Endothelial cell (in vitro differentiated cells): Measurements from ENCODE around the gene TMEM44. TPM values are rescaled to one million over a fixed set of nuclear protein-coding genes. Genes with fewer than 3 reads are reported as not detected.
A peak's percentile ranks its signal among the peaks of the same experiment; 100 is the strongest.

ENCODE experiments used
- DNase-seq: peaks from one replicate; pipeline ENCODE4 v3.0.0; 2021; ENCODE audit warnings: low spot score
- H3K27ac Mint-ChIP-seq: one replicate; pipeline ENCODE4 v1.8.0; 2021; ENCODE audit warnings: mixed read lengths, inconsistent platforms; ENCODE audit not compliant: unreplicated experiment
- H3K27me3 Mint-ChIP-seq: one replicate; pipeline ENCODE4 v1.8.0; 2021; ENCODE audit warnings: mild to moderate bottlenecking, moderate library complexity, mixed read lengths, inconsistent platforms; ENCODE audit not compliant: unreplicated experiment
- H3K36me3 Mint-ChIP-seq: one replicate; pipeline ENCODE4 v1.8.0; 2021; ENCODE audit warnings: mild to moderate bottlenecking, low read depth, mixed read lengths, inconsistent platforms; ENCODE audit not compliant: unreplicated experiment
- H3K4me1 Mint-ChIP-seq: one replicate; pipeline ENCODE4 v1.8.0; 2021; ENCODE audit warnings: mild to moderate bottlenecking, mixed read lengths, inconsistent platforms; ENCODE audit not compliant: unreplicated experiment
- H3K4me3 Mint-ChIP-seq: one replicate; pipeline ENCODE4 v1.8.0; 2021; ENCODE audit warnings: mild to moderate bottlenecking, mixed read lengths, inconsistent platforms; ENCODE audit not compliant: unreplicated experiment
- H3K9me3 Mint-ChIP-seq: one replicate; pipeline ENCODE4 v1.8.0; 2021; ENCODE audit warnings: mixed read lengths, inconsistent platforms; ENCODE audit not compliant: unreplicated experiment
- CTCF ChIP-seq: fragments of 200-600 bp; sonication (generic); IDR thresholded peaks from one replicate; pipeline ENCODE4 v1.5.0; 2021; ENCODE audit warnings: antibody characterized with exemption; ENCODE audit not compliant: unreplicated experiment
- total RNA-seq: library from RNA; stranded (reverse); fragmentation: NEBNext Ultra II Directional; extraction: Animal tissue kit (Norgen Biotek cat#: 25700); gene quantifications from one replicate; pipeline ENCODE4 v1.2.1, GENCODE V29; 2021; ENCODE audit not compliant: unreplicated experiment

Gene TMEM44
- total RNA-seq, 1 donor from 2014 or later = 51.1 TPM

- H3K9me3 Mint-ChIP-seq = no peaks in the 10 kb centered on the region
- H3K27ac Mint-ChIP-seq = no peak overlapping the region
- no peak for DNase-seq
- no peak overlapping the region for H3K4me3 Mint-ChIP-seq
- H3K36me3 Mint-ChIP-seq = peaks cover 29% of the 10 kb centered on the region
- H3K4me1 Mint-ChIP-seq = no peaks in the 10 kb centered on the region
- H3K27me3 Mint-ChIP-seq = peaks cover 1% of the 10 kb centered on the region
- TF ChIP-seq CTCF = no peak
Measured at GRCh38 chr3:194602669-194603171, 30.5 kb downstream of the TMEM44 start.

GRCh38 chr3:194598771-194599557, 34.3 kb downstream of the TMEM44 start:
- Mint-ChIP-seq H3K27ac (no peak overlapping the region), H3K9me3 (no peaks in the 10 kb centered on the region), H3K36me3 (peaks cover 23% of the 10 kb centered on the region), H3K4me3 (peak overlapping the region; percentile 62), H3K27me3 (no peaks in the 10 kb centered on the region), H3K4me1 (no peaks in the 10 kb centered on the region)
- no peak for DNase-seq
- no peak for TF ChIP-seq CTCF

- no peak for DNase-seq
- Mint-ChIP-seq H3K4me3 (no peak overlapping the region), H3K27me3 (no peaks in the 10 kb centered on the region), H3K4me1 (peaks cover 4% of the 10 kb centered on the region), H3K9me3 (no peaks in the 10 kb centered on the region), H3K36me3 (peaks cover 21% of the 10 kb centered on the region), H3K27ac (no peak overlapping the region)
- TF ChIP-seq CTCF = no peak
Measured at GRCh38 chr3:194596906-194597305, 36.3 kb downstream of the TMEM44 start.

GRCh38 chr3:194592798-194593752, 40.1 kb downstream of the TMEM44 start:
- H3K36me3 Mint-ChIP-seq = peaks cover 14% of the 10 kb centered on the region
- H3K4me1 Mint-ChIP-seq = peaks cover 7% of the 10 kb centered on the region
- H3K4me3 Mint-ChIP-seq = no peak overlapping the region
- H3K27me3 Mint-ChIP-seq = no peaks in the 10 kb centered on the region
- no peaks in the 10 kb centered on the region for H3K9me3 Mint-ChIP-seq
- no peak for TF ChIP-seq CTCF
- peak overlapping the region; percentile 30 for H3K27ac Mint-ChIP-seq
- no peak for DNase-seq
